Cerebellar cortex (tissue), 1 donor: Measurements from ENCODE around the gene CRYGN.
A peak's percentile ranks its signal among the peaks of the same experiment; 100 is the strongest.

Experiments used
- DNase-seq: peaks from one replicate; pipeline ENCODE4 v3.0.0-alpha.2; 2015; ENCODE audit warnings: low spot score

The CRYGN gene

DNA sequence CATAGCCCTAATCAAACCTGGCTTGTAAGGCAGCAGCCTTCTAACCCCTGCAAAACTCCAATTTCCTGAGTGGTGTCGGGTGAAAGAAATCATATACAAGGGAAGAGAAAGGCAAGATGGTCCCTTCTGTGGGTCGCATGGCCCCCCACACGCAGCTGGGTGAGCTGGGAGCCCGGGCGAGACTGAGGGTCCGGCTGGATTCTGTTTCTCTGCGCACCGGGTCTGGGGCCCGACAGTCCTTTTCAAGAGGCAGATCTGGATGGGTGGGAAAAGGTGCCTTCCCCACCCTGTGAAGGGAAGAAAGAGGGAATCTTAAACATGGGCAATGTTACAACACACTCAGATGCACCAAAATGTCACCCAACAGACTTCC lies 48.6 kb downstream of the CRYGN start:
- no peak for DNase-seq

DNA sequence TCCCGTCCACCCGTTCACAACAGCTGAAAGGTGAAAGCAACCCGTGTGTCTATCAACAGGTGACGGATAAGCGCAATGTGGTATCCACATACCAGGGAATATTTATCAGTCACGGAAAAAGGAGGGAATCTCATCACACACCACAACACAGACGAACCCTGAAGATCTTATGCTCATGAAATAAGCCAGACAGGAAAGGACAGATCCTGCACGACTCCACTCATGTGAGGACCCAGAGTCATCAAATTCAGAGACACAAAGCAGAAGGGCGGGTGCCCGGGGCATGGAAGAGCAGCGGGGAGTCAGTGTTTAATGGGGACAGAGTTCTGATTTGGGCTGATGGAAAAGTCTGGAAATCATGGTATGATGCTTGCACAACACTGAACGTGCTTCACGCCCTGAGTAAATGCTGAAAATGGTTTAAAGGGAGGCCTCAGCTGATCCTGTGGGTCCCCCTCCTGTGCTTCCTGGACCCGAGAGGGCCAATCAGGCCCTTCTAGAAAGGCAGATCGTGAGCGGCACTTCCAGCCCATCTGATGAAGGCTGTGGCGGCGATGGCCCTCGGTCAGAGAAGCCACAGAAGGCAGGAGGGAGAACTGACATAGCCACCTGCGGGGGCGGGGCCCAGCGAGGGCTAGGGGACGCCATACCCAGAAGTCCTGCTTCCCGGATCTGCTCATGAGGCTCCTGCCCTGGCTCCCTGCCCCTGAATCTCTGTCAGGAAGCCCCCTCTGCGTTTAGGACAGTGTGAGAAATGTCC lies 49.2 kb downstream of the CRYGN start:
- no peak for DNase-seq

DNA sequence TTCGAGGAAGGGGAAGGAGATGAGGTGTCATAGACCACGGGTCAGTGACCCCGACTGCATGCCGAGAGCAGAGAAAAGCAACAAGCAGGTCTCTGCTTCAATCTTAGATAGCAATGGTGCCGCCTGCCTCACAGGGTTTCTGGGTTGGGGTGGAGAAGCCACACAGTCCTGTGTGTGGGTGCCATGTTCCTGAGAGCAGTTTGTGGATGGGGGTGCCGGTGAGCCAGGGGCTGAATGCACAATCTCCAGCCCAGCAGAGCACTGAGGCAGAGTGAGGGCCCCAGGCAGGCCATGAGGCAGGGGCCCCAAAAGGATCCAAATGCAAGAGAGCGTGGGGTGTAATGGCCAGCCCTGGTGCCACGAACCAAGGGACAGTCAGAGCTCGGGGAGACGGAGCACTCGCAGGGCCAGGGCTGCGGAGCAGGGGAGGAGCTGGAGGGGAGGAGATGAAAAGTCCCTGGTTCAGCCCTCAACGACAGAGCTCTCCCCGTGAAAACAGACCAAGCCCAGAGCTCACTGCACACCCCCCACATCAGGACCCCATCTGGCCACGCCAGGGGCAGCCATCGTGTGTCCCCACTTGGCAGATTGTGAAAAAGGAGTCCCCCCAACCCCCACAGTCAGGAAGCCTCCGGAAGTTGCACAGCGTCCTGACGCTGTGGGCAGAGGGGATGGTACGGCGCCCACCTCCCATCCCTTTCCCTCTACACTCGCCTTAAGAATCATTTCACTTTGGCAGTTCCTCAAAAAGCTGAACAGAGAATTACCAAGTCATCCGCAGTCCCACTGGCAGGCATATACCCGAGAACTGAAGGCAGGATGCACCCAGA lies 50.0 kb downstream of the CRYGN start:
- no peak for DNase-seq

DNA sequence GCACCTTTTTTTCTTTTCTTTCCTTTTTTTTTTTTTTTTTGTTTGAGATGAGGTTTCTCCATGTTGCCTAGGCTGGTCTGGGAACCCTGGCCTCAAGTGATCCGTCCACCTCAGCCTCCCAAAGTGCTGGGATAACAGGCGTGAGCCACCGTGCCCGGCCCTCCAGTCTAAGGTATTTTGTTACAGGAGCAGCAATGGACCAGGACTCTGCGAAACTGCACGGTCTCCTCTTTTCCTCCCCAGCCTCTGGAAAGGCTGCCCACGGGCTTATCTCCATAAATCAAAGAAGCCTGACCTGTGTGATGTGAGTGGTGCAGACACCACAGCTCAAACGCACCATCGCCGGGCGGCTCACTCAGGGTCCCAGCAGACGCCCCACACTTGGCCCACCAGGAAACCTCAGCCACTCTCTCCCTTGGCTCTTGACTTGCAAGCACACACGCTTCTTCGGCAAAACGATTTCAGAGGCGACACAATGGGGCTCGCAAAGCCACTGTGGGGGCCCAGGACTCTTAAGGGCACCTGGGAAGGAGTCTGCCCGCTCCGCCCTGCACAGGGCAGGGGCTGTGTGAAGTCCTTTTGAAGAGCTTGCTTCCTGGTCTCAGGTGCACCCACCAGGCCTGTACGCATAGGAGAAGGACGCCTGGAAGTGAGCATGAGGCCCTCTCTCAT lies 50.7 kb downstream of the CRYGN start:
- DNase-seq = no peak

DNA sequence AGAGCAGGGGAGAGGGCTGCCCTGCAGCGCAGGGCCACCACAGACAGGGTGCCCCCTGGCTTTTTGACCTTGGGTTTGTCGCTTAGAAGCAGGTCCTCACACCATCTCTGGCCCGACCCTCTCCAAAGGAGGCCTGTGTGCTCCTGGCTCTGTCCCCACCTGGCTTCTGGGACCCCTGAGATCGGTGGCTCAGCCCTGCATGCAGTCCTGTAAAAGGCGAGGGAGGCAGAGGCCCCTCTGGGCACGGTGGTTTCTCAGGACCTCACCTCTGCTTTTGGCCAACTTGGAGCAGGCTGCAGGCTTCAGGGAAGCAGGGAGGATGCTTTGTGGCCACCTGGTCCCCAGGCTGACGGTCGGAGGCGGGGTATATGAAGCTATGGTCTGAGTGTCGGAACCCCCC lies 51.5 kb downstream of the CRYGN start:
- no peak for DNase-seq

DNA sequence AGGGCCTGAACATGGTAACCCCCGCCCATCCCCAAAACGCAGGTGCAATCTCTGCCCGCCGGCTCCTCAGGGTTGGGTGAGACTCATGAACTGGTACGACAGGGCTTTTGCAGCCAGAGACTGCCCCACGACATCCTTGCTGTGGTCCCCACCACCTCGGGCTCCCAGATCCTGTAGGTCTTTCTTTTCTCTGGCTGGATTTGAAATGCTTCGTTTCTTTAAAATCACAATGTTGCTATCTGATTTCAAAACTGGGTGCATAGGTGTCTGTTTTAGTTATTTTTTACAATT lies 52.0 kb downstream of the CRYGN start:
- no peak for DNase-seq

DNA sequence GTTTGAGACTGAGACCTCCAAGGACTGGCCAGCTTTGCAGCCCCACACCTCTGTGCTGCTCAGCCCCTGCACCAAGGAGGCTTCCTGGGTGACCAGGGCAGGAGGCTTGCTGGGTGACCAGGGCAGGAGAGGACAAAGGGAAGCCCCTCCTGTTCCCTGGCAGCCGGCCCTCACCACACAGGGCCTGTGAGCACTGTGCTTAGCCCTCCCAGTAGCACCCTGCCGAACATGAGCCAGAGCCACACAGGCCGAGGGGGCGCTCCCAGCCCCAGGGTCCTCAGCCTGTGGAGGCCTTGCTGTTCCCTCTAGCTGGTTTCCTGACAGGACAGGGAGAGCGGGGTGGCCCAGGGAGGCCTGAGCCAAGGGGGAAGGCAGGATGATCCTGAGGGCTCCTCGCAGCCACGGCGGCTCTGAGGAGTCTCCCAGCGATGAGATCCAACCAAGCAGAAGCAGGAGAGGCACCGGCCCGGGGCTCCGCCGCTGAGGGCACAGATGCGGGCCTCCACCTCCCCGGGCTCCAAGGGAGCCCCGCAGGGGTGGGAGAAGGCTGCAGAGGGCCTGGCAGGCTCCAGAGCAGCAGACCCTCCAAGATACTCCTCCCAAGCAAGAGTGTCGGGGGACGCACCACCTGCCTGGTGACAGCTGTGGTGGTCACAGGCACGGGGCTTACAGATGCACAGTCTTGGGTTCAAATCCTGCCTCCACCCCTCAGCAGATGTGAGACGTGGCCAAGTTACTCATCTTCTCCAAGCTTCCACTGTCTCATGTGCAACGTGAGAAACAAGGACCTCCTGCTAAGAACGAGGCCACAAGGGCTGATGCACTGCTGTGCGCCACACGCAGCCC lies 52.6 kb downstream of the CRYGN start:
- DNase-seq = no peak

DNA sequence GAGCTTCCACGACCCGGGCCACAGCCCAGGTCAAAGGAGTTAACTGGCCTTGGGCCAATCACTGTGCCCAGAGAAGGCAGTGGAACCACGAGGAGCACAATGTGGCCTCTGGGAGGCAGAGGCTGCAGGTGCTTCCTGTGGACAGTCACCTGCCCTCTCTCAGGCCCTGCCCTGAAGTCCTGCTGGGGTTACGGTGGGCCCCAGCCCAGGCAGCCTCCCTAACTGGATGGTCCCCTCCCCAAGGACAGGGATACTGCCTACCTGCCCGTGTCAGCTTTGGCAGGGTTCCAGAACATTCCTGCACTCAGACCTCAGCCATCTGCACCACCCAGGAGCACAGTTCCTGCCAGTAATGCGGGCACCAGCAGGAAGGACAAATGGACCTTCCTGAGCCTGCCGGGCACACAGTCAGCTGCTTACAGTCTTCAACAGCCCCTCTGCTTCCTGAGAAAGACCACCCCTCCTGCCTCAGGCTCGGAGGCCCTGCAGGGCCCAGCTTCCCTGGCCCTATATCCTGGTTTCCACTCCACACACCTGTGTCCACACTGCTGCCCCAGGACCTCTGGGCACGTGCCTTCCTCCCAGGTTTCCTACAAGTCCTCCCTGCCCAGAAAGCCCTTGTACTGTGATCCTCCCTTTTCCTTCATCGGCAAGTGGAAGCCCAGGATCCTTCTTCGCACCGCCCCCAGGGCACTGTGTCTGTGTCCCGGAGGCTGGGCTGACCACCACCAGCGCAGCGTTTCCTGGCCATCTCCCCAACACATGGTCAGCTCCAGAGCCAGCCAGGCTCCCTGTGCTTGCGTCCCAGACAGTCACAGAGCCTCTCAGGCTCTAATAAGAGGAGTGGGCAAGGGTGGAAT lies 53.4 kb downstream of the CRYGN start:
- peak; percentile 59 for DNase-seq

DNA sequence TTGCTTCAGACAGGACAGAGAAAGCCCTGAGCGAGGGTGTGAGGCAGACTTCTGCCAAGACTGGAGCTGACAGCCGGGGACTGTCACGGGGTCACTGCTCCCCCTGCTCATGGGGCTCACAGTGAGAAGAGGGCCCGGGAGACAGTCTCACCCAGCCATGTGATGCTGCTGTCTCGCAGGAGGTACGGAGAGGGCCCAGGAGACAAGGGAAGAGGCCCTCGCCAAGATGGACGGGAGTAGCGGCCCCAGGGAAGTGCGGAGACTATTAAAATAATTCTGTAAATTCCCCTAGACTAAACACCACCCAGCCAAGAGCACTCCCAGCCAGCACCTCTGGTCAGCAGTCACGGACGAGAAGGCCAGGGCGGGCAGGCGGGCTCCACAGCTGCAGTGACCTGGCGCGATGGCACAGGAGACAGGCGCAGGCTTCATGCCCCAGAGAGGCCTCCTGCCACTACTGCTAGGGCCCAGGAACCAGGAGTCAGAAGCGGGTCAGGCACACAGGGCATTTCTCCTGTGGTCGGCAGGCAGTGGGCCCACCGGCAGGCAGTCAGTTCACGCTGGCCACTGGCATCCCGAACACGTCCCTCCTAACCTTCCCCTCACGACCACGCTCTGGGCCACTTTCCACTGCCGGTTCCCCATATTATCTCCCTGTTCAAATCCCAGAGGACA lies 54.2 kb downstream of the CRYGN start:
- DNase-seq = no peak

DNA sequence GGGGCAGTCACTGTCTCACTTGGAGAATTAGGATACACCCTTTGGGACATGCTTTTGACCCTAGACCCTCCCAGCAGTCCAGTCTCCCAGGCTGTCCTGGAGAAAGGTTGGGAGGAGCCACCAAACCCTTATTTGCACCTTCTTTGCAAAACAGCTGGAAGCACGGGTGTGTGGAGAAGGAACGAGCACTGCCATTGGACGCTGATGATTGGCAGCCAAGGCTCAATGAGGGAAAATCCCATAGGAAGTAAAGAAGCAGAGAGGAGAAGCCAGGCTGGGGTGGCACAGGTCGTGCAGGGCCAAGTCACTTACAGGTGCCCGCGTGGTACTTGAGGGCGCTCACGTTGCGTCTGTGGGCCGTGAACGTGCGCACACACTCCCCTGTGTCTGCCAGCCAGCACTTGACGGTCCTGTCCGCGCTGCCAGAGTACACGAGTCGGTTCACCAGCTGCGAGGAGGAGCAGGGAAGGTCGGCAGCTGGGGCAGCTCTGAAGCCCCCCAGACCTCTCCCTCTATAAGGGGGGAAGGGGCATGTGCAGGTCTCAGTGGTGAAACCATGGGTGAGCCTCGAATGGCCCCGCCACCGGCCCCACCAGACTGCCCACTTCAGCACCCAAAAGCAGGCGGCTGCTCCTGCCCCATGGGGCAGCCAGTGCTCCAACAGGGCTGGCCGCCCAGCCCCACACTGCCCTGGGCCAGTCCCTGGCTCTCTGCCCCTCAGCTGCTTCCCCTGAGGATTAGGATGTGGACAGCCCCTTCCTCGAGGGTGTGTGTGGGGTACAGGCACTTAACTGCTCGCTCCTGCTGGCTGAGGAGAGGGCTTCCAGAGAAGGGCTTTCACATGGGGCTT lies 54.9 kb downstream of the CRYGN start:
- DNase-seq = no peak

DNA sequence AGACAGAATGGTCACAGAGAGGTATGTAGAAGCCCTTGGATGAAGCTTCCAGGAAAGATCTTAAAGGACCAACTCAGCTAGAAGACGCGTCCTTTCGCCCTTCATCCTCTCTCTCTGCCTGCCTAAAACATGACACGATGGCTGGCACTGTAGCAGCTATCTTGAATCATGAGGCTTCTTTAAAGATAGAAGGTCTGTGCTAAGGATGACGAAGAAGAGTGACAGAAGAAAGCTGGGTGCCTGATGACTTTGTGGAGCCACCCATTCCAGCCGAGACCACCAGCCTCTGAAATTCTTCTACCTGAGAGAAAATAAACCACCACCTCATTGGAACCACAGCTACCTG lies 55.6 kb downstream of the CRYGN start:
- no peak for DNase-seq

DNA sequence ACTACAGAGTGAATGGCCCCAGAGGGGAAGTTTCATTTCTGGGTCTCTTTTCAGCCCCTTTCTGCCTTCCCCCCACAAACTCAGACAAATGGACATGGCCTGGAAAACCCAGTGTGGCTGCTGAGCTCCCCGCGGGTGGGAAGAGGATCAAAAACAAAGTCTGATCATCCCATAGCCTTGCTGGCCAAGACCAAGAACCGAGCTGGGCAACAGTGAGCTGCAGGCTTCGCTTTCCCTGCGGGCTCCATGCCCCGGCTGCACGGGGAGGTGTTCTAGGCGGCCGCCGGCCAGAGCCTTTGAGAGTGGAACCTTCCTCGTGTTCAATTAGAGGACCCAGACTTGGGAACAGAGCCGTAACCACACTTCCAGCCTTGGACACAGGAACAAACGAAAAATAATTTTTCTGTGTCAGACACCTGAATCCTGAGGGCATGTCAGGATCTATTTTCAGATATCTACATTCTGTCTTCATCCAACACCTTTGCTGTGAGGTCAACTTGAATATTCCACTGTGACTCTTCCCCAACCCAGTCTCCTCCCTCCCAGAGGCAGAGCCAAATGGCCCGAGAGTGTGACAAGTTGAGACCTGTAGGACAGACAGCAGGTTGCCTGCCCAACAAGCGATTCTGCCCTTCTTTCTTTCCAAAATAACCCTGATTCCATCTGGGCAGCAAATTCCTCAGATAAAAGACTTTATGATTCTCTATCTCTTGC lies 56.1 kb downstream of the CRYGN start:
- peak; percentile 73 for DNase-seq

DNA sequence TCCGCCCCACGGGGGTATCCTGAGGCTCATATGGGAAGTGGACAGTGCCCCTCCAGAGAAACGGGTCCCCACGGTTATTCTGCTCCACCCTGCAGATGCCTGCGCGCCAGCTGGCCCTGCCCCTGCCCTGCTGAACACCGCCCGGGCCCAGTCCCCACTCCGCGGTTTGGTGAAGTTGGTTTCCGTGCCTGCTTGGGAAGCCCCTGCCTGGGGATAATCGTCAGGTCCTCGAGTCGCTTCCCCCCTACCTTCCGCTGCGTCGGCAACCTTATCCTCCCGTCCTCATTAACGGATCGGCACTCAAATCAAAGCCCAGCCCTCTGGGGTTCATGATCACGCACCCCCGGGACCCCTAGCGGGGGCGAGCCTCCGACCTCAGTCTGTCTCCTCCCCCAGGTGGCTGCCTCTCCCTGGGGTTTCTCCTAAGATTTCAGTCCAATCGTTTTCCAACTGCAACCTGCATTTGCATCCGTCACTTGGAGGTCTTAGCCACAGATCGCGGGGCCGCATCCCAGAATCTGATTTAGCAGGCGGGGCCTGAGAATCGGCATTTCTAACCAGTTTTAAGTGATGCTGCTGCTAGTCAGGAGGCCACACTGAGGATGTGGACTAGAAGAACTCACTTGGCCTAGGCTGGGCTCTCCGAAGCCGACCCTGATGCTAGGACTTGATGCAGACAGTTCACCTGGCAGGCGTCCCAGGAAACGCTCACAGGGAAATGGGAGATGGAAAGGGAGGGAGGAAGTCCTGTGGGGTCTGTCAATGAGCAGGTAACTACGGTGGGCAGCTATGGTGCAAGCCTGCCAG lies 57.7 kb downstream of the CRYGN start:
- no peak for DNase-seq

DNA sequence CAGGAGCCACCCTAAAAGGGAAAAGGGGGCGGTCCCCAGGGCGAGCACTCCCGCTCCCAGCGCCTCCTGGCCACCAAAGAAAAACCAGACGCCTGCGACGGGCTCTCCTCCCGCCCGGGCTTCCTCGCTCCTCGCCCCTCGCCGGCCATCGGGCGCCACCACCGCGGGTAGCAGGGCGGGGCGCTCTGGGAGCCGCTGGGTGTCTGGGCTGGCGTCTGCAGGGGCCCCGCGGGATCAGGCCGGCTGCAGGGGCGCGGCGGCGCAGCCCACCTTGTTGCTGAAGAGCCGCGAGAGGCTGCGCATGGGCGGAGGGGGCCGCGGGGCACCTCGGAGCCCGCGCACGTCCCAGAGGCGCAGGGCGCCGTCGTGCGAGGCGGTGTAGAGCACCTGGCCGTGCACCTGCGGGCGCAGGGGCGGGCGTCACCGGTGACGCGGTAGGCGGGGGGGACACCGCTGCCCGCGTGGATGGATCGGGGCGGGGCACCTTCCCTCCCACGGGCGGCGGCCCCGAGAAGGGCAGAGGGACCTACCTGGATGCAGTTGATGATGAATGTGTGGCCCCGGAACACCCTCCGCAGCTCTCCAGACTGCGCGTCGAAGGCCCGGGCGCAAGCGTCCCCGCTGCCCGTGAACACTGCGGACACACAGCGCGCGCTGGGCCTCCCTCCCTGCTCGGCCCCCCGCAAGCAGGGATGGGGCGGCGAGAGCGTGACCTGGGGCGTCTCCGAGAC lies 58.4 kb downstream of the CRYGN start:
- DNase-seq = no peak

DNA sequence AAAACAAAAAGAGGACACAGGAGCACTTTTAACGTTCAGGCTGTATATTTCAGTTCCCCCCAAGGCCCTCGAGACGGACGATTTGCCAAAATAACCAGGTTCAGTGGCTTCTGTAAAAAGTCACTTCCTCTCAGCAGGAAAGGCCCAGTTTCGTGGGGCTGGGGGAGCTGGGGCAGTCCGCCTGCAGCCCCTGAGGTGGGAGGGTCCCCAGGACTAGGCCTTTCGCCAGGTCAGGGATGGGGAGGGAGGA lies 58.9 kb downstream of the CRYGN start:
- DNase-seq = no peak

DNA sequence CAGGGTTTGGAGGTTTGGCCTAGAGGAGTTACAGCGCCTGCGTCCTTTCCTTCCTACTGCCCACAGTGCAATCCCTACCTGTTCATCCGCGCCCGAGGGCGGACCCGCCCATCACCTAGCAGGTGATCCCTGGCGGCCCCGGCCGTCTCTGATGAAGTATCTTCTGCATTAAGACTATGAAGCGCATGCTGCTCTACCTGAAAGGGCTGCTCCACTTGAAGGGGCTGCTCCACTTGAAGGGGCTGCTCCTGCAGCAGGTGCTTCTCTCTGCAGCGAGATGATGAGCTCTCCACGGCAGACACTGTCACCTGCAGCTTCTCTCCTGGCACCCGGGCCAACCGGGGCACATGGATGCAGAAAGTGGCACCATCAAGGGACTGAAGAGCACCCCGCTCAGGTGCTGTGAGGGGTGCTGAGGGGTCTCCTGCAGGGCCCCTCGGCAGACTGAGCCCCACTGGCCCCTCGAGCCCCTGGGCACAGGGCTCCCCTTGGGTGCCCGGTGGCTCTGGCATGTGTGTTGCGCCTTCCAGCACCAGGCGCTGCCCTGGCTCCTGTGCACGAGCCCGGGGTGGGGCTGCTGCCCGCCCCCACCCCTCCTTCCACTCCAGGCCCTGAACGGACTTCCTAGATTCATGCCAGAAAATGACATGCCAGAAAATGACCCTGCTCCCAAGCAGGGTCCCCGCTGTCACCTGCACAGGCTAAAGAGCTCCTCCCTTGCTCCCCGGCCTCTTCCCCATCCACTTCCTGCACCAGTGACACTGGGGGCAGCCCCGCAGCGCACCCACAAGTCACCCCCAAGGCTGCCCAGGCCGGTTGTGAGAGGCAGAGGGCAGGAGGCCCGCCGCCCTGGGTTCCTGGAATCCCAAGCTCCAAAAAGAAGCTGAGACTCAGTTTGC lies 59.5 kb downstream of the CRYGN start:
- no peak for DNase-seq
